Pancreas (tissue), 10 donors: ENCODE results near the gene HNF1B. TPM values are rescaled to one million over a fixed set of nuclear protein-coding genes. Genes with fewer than 3 reads are reported as not detected.
A peak's percentile ranks its signal among the peaks of the same experiment; 100 is the strongest.
"Not testable (repeated sequence)": the region's sequence is repeated elsewhere in the genome, so short reads cannot be mapped to it uniquely, and the experiment has no call there.

Experiments
- ATAC-seq, 4 donors: fragments of 200-7000 bp; cut with Tn5 transposase; one replicate each; pipeline versions ENCODE4 v1.8.0 to v1.9.1; 2020; ENCODE audit warnings: mild to moderate bottlenecking in 4 of 4, moderate library complexity in 4 of 4
- DNase-seq, 6 donors: peaks; one replicate each; pipeline ENCODE4 v3.0.0-alpha.2; 2020
- FAIRE-seq: peaks from 2 replicates; lab custom pipeline; 2012; peaks lifted over from hg19 to GRCh38; lab: Jason Lieb, UNC
- H3K27ac ChIP-seq, 4 donors: fragments of 200-600 bp; sonication (generic); 1 replicate in 3 of 4; 2 replicates in 1 of 4; pipeline versions ENCODE4 v1.5.0 to v1.8.0; 2020
- H3K27me3 ChIP-seq, 4 donors: fragments of 200-600 bp; one replicate each; pipeline ENCODE4 v1.8.0; 2021
- H3K36me3 ChIP-seq, 3 donors: fragments of 200-600 bp; sonication (generic) in 1 of 3; one replicate each; pipeline versions ENCODE4 v1.5.0 to v1.8.0; 2020 to 2021
- H3K4me1 ChIP-seq, 3 donors: fragments of 200-600 bp; one replicate each; pipeline ENCODE4 v1.8.0; 2021
- H3K4me3 ChIP-seq, 4 donors: fragments of 200-600 bp; sonication (generic) in 2 of 4; one replicate each; pipeline versions ENCODE4 v1.5.0 to v1.8.0; 2020 to 2021
- H3K9me3 ChIP-seq, 4 donors: fragments of 200-600 bp; one replicate each; pipeline ENCODE4 v1.8.0; 2021
- CTCF ChIP-seq, 4 donors: fragments of 200-600 bp; sonication (generic) in 3 of 4; IDR thresholded peaks; one replicate each; pipeline versions ENCODE4 v1.5.0 to v1.8.0; 2021; ENCODE audit warnings: antibody characterized with exemption in 4 of 4
- WGBS, 2 donors: extraction: QIAGEN DNeasy Blood & Tissue Kit; methylation state at CpG; one replicate each; pipeline ENCODE4 v1.1.7; 2013; 5-methylcytosine and 5-hydroxymethylcytosine counted together
- intact Hi-C, 3 donors: fragments of 100-400 bp; cut with DNase I; formaldehyde crosslinking; loops; one replicate each; pipeline versions ENCODE4 v1.11.1 to v1.14.2; 2022
- polyA plus RNA-seq, 2 donors: library from polyadenylated mRNA; stranded (reverse); fragments of 200-250 nt; gene quantifications; one replicate each; pipeline ENCODE4 v1.2.3, GENCODE V29; 2013
- total RNA-seq, 6 donors: library from RNA; stranded (reverse); fragmentation: NEBNext Ultra II Directional in 4 of 6; extraction: Animal tissue kit (Norgen Biotek cat#: 25700) in 4 of 6; gene quantifications; one replicate each; pipeline versions ENCODE4 v1.2.1 to v1.2.4, GENCODE V29; 2021 to 2023
- donor health status: healthy with polysubstance abuse.
- donor health status: DM: no; HTN: no; CAD: no; lungs with moderate emphysema.
- donor health status: DM: no; HTN: no; CAD: no.
- donor health status: control.
- donor health status: control.
- donor health status: Bipolar disorder and iron deficiency.
- donor health status: DM: yes; HTN: yes; CAD: no.
- donor health status: DM: no; HTN: no; CAD: no.
- donor health status: DM: no; HTN: no; CAD: no.
- donor health status: DM: yes; HTN: yes; CAD: no.

Gene HNF1B
- total and polyA plus RNA-seq, 8 donors: 24.9 to 50.5 (median 33.6) TPM

GRCh38 chr17:37691807-37692206, 53.1 kb downstream of the HNF1B start:
- ATAC-seq: no peak
- intact Hi-C loops: no loop called here
- Histone ChIP-seq H3K9me3 (no peaks in the 10 kb centered on the region), H3K27me3 (no peaks in the 10 kb centered on the region), H3K27ac (no peak overlapping the region), H3K4me3 (no peak overlapping the region), H3K36me3 (peaks cover 0 to 28% (median 4%) of the 10 kb centered on the region in 3 donors), H3K4me1 (no peaks in the 10 kb centered on the region)
- no peak for TF ChIP-seq CTCF (IDR thresholded peaks at IDR 0.05)
- no peak for DNase-seq
- no peak for FAIRE-seq
- WGBS, 2 donors: 90 to 95% methylated on average over 6 of the region's 6 CpGs

DNA sequence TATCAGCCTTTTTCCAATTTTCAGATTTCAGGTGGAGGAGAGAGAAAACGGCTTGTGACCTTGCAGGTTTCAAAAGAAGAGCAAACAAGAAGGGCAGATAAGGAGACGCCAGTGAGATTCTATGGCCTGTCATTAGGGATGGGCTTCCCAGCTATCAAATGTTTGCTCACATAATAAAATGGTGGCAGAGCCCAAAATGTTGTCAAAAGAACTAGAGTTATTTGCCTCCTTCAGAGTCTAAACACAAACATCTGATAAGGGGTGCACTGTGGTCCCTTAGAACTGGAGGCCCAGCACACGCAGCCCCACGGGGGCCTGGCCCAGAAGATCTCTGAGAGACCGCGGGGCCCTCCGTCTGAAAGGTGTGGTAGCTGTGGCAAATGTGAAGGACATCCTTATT, 55.5 kb downstream of the HNF1B start:
- WGBS, 2 donors: 69% methylated on average over 7 of the region's 7 CpGs
- Histone ChIP-seq H3K9me3 (no peaks in the 10 kb centered on the region), H3K4me1 (no peaks in the 10 kb centered on the region), H3K4me3 (no peak overlapping the region), H3K27ac (no peak overlapping the region), H3K36me3 (peaks cover 0 to 25% (median 4%) of the 10 kb centered on the region in 3 donors), H3K27me3 (no peaks in the 10 kb centered on the region)
- no peak for TF ChIP-seq CTCF (IDR thresholded peaks at IDR 0.05)
- no peak for ATAC-seq
- FAIRE-seq: no peak
- intact Hi-C loops: no loop called here
- no peak for DNase-seq

- H3K9me3 ChIP-seq: no peaks in the 10 kb centered on the region
- no peak for TF ChIP-seq CTCF (IDR thresholded peaks at IDR 0.05)
- H3K4me1 ChIP-seq: no peaks in the 10 kb centered on the region
- WGBS, 2 donors: 48 to 53% methylated on average over 9 of the region's 9 CpGs
- H3K36me3 ChIP-seq: peaks cover 0 to 17% (median 0%) of the 10 kb centered on the region in 3 donors
- peak in 2 of 4 donors; percentile 38 to 44 for ATAC-seq
- no peak overlapping the region for H3K27ac ChIP-seq
- H3K27me3 ChIP-seq: no peaks in the 10 kb centered on the region
- H3K4me3 ChIP-seq: no peak overlapping the region
- FAIRE-seq: no peak
- intact Hi-C loops: no loop called here
- DNase-seq: no peak
Observed at GRCh38 chr17:37683454-37683984, 61.3 kb downstream of the HNF1B start.

DNA sequence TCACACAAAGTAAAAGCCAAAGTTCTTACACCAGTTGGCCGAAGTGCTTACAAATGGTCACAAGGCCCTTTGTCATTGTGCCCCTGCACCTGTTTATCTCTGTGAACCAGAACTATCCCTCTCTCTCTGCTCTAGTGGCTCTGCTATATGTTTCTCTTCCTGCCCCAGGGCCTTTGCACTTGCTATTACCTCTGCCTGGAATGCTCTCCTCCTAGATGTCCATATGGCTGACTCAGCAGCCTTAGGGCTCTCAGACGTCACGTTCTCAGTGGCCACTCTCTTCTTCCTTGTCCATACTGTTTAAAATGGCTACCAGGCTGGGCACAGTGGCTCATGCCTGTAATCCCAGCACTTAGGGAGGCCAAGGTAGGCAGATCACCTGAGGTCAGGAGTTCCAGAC, 62.9 kb downstream of the HNF1B start:
- WGBS, 2 donors: 92 to 96% methylated on average over 3 of the region's 3 CpGs
- Histone ChIP-seq H3K27me3 (no peaks in the 10 kb centered on the region), H3K36me3 (peaks cover 0 to 12% (median 0%) of the 10 kb centered on the region in 3 donors), H3K27ac (no peak overlapping the region), H3K4me1 (no peaks in the 10 kb centered on the region), H3K9me3 (no peaks in the 10 kb centered on the region), H3K4me3 (no peak overlapping the region)
- no peak for DNase-seq
- TF ChIP-seq CTCF (IDR thresholded peaks at IDR 0.05): no peak
- intact Hi-C loops: no loop called here
- FAIRE-seq: no peak
- no peak for ATAC-seq

- H3K27me3 ChIP-seq, H3K4me1 ChIP-seq, FAIRE-seq, H3K4me3 ChIP-seq, H3K36me3 ChIP-seq, H3K27ac ChIP-seq, ATAC-seq, H3K9me3 ChIP-seq, DNase-seq: not testable (repeated sequence)
- intact Hi-C loops: loop anchor here in 1 of 3 donors (10.0 kb wide), 1 partner anchor 205 kb away; no protein-coding TSS in a partner anchor
- 67 to 70% methylated on average over 1 of the region's 2 CpGs for WGBS, 2 donors
Observed at GRCh38 chr17:37679995-37680394, 64.9 kb downstream of the HNF1B start.
